HG03175 (cell line): Measurements from ENCODE around the gene RAP1A.
A peak's percentile ranks its signal among the peaks of the same experiment; 100 is the strongest.
"Not testable (repeated sequence)": the region's sequence is repeated elsewhere in the genome, so short reads cannot be mapped to it uniquely, and the experiment has no call there.

Experiments
- ATAC-seq: cut with Tn5 transposase; IDR thresholded peaks from one replicate; pipeline ENCODE4 v1.9.1; 2021; ENCODE audit warnings: mild to moderate bottlenecking, moderate library complexity; ENCODE audit not compliant: unreplicated experiment

The RAP1A gene

DNA sequence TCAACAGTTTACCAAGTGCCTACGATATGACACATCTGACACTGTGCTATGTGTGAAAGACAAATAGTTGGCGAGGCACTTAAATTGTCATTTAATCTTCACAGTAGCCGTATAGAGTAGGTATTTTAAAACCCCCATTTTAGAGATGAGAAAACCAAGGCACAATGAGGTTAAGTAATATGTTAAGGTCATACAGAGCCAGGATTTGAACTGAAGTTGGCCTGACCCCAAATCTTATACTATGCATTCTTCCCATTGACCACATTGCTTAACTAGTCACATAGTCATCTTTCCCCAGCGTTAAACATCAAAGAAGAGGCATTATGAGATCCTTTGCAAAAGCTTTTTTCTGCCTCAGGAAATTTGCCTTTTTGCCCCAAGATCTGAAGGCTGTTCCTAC is 115.7 kb downstream of the RAP1A start:
- no peak for ATAC-seq

DNA sequence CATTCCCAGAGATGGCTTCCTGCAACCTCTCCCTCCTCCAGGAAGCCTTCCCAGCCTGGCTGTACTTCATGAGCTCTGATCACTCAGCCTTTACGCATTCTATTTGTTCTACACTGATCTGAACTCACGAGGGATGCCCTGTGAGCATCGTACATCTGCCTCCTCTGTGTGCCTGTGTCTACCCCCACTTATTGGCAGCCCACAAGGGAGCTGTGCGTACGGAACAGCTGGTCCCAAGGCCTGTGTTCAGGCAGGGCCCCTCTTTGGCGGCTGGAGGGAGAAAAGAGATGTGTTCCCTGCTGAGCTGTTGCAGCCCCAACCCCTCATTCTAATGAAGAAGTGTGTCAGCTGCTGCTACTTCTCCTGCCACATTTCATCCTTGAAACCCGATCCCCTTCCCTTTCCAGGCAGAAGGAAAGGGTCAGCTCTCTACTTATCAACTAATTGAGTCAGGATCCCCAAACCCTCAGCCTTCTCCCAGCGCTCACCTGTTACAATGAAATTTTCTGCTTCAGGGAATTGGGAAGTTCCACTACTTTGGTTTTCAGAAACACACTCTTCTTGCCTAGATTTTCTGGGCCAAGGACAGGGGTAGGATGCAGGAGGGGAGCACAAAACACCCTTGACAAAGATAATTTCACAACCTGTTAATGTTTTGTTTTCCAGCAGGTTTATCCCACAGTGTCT is 116.4 kb downstream of the RAP1A start:
- no peak for ATAC-seq

DNA sequence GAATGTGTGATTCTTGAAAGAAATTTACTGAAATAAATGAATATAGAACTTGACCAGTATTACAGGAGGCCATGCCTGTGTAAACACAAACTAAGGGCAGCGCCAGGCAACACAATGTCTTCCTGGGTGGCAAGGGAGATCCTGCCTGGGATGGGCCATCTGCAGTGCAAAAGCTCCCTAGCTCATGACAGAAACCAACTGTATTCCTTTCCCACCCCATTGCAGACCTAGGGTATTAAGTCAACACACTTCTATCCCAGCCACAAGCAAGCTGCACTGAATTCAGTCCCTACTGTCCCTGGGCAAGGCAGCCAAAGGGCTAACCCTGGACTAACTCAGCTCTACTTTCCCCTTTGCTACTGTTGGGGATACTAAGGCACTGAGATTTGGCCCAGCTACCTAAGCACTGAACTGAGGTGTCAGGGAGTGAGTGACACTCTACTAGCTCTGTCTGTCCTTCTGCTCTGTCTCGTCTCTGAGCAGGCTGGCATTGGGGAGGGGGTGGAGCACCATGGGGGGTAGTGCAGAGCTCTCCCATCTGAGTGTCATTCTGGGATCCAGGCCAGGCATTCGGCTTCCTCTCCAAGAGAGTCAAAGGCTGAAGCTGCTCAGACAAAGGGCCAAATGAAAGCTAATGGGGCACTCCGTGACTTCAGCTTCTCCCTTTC is 117.1 kb downstream of the RAP1A start:
- no peak for ATAC-seq

DNA sequence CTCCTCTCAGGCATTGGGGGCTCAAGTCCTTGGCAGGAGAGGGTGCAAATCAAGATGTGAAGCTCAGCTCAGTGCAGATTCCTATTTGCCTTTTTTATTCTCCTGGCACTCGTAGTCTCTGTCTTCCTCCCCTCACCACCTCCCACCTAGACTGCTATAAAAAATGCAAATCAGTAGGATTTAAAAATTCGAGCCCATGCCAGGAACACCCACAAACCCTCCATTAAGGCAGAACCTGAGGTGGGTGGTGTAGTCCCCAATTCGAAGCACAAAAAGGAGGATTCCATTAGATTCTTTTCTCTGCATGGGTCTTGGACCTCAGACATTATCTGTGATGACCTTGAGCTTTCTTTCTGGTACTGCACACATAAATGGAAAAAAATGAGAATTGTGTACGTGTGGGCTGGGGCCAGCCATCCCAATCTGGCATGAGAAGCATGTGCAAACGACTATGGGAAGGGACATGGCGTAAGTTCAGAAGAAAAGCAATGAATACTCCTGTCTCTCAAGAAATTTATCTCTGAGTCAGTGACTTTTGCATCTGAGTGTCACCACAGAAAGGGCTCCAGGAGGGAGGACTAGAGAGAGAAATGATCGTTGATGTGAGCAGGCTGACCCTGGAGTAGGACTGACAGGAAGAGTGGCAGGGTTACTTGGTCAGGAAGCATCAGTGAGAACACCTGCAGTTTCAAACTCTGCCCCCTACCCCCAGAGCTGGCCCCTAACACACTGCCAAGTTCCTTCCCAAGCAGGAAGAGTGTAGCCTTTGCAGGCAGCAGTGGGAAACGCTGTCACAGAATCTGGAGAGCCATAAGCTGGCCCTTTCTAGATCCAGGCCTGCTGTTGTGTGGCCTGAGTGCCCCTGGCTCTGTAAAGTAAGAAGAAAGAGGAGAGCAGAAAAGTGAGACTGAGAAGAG is 117.9 kb downstream of the RAP1A start:
- ATAC-seq, result no peak

DNA sequence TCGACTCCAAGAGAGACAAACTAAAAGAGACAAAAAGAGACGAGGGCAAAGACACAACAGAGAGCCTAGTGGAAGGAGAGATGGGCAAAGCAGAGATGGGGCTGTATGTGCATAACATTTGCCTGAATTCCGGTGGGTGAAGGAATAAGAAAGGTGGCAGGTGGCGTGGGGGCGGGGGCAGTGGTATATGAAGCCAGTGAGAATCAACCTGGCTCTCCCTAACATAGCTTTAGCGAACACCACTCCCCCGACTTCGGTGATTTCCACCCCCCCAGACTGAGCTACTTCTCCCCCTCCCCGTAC is 118.5 kb downstream of the RAP1A start:
- ATAC-seq, result no peak

DNA sequence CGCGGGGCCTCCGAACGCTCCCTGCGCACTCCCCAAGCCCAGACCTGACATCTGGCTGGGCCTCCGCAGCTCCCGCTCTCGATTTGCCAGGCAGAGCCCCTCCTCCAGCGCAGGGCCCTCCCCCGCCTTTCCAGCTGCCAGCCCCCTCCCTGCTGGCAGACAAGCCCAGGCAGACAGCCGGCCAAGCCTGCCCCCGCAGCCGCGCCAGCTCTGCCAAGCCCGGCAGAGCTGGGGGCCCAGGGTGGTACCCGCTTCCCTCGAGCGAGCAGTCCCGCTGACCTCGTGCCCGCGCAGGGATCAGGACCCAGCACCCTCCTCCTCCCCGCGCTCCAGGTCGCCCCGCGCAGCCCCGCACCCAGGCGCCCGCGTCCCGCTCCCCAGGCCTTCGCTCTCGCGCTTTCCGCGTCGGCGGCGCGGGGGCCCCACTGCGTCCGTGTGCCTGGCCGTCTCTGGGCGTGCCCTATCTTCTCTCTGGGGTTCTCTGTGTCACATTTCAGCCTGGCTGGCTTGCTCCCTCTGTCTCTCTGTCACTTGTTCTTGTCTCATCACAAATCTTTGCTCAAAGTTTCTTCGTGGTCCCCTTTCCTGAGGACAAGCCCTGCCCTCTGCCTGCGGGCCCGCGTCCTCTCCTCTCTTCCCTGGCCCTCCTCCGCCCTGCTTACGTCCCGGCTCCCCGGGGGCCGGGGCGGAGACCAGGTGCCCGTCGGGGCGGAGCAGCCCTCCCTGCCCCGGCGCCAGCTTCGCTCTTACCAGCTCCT is 119.0 kb downstream of the RAP1A start:
- ATAC-seq, result peak; percentile 41

DNA sequence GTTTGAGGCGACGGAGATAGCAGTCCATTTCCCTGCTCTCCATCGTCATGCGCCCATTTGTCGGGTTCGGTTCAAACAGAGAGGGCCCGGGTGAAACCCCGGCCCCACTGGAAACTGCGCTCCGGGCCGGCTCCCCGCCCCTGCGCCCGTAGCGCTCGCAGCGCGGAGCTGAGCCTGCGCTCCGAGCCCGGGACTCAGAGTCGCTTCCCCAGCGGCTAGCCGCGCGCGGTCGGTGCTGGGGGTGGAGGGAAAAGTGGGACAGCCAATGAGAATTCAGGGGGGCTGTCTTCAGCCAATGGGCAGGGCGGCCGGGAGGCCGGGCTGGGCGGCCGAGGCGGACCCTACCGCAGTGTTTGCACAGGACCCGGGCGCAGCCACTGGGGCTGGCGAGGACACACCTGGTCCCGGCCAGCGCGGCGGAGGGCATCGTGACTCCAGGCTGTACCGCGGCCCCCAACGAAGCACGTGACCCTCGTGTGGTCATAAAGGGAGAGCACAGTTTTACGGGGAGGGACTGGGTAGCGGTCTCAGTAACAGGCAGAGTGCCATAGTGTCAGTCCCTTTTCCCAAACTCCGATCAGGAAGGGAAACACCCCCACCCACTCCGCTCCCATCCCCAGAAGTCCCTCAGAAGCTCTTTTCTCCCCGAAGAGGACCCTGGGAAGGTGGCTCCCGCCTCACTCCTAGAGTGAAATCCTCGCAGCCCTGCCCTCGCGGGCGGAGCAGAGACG is 119.8 kb downstream of the RAP1A start, which contains the start of gene INKA2:
Gene INKA2, minus strand, starts transcription at position 202 of the 731 bp plus-strand sequence. Its CDS starts 153 bp downstream, at position 49.
- ATAC-seq, result peak; percentile 81

DNA sequence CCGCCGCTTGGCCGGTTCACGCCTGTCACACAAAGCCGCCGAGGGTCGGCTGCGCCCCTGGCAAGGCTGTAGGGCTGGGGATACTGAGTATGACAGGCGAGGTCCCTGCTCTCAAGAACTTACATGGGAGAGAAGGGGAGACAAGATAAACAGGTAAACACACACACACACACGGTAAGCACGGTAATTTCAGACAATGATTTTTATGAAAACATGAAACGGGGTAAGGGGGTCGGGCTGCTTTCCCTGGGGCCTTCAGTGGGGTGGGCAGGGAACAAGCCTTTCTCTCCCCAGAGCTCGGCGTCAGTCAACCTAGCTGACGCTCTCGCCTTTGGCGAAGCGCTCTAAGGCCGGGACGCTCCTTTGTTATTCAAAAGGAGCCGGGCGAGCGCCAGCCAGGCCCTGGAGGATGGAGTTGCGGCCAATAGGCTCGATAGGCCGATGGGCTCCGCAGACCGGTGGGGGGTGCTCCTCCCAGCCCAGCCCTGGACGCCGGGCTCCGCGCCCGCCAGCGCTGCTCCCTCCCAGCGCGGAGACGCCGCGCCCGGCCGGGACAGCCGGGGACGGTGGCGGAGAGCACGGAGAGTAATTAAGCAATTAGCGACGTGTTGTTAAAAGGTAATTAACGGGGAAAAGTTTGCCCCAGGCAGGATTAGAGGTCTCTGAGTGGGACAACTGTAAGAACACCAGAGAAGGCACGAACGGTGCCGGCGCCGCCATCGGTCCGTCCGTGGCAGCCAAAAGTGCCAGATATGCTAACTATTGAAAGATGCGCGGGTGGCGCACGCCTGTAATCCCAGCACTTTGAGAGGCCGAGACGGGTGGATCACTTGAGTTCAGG is 120.6 kb downstream of the RAP1A start:
- no peak for ATAC-seq

DNA sequence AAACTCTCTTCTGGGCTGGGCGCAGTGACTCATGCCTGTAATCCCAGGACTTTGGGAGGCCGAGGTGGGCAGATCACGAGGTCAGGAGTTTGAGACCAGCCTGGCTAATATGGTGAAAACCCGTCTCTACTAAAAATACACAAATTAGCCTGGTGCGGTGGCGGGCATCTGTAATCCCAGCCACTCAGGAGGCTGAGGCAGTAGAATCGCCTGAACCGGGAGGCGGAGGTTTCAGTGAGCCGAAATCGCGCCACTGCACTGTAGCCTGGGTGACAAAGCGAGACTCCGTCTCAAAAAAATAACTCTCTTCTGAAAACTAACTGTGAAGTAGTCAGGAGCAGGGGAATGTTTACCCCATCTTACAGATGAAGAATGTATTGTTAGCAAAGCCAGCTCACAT is 122.7 kb downstream of the RAP1A start:
- ATAC-seq, result not testable (repeated sequence)

DNA sequence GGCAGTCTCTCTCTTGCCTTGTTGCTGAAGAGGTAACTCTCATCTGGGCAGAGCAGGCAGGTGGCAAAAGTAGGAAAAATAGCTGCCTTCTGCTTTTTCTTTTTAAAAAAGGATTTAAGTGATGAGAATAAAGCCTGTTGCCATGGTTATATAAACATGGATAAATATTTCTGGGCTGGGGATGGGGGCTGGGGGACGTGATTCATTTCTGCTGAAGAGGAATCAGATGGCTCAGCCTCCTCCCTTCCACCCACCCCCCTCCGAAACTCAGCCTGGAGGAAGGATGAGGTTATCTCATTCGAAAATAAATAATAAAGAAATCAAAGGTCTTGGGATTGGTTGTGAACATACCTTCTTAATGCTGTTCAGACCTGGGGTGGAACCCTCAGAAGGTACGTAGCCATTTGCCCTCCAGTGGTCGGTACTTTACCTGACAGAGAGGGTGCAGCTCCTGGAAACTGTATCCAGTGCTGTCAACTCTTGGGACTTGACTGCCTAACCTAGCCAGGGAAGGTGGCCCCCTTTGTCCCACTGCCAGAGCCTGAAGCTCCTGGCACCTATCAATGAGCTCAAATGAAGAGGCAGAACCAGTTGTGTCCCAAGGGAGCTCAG is 123.5 kb downstream of the RAP1A start:
- ATAC-seq, result no peak

DNA sequence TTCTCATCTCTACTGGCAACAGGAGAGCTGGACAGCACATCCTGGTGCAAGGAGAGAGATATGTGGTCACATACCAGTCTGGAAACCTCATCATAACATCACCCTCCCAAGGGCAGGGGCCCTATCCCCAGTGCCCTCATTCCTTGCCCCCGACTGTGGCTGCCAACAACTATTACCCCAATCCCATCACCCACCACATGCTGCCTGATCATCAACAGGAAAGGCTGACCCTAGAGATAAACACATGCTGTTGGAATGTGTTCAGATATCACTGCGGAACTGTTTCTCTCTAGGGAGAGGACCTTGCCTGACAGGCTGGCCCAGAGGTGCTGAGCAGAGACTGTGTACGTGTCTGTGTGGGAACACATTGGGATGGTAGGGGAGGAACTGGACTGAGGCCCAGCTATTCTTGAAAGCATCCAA is 124.1 kb downstream of the RAP1A start:
- ATAC-seq, result no peak

DNA sequence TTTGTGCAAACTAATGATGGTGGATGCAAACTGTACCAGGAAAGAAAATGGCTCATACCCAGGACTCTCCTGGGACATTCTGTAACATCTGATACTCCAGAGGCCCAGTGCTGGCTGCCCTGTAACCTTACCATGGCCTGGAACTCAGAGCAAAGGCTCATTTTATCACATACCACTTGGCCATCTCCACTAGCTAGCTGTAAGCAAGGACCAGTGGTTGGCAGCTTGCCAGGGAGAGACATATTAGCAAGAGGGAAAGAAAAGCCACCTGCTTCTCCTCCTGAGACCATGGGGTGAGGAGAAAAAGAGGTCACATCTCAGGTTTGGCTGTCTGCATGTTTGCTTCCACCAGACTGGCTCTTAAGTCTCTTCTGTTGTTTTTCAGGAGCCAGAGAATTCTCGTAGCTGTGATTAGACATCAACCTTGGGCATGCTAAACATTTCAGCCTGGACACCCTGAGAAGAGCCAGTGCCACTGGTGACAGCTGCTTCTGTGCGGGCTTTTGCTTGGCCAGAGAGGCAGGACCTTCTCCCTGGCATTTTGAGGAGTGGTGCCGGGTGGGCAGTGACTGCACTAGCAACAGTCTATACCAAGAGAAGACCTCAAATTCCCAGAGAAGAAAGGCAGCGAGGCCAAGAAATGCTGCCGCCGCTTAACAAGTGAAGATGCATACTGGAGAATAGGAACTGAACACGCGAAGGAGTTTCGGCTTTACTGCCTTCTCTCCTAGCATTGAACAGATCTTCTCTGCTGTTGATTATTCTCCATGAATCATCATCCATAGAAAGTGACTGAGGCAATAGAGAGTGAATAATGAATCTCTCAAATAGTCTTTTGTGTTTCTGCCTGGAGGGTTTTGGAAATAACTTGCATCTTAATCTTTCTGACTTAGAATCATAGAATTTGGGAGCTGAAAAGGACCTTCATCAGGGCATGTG is 126.4 kb downstream of the RAP1A start:
- ATAC-seq, result no peak

DNA sequence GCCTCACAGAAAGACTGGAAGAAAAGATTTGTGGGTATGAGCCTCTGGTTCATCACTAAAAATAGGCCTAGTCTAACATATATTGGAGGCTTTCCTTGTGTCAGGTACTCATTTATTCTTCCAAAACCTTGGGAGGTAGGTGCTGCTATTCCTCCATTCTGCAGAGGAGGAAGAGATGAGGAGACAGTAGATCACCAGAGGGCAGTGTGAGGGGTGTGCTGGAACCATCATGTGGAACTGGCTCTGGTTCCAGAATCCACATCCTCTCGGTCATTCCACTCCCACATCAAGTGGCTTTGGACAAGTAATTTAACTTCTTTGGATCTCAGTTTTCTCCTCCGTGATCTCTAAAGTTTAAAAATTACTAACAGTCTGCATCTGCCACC is 127.0 kb downstream of the RAP1A start:
- ATAC-seq, result no peak

DNA sequence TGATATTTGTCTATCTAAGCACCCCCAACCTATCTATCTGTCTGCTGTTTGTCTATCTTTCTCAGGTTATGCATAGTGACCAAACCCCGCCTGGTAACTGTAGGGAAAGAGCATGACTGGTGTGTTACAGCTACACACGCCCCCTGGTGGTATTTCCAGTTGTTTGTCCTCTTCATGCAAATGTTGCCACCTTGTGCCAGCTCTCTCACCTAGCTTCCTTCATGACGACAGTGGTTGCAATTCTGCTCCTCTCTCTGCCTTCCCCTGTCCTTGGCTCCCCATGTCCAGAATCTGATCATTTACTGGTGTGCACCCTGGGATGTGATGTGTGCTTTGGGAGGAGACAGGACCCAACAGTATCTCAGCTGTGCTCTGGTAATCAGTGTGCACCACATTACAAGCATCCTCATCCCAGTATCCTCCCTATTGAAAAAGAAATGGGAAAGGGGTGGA is 127.7 kb downstream of the RAP1A start:
- no peak for ATAC-seq

DNA sequence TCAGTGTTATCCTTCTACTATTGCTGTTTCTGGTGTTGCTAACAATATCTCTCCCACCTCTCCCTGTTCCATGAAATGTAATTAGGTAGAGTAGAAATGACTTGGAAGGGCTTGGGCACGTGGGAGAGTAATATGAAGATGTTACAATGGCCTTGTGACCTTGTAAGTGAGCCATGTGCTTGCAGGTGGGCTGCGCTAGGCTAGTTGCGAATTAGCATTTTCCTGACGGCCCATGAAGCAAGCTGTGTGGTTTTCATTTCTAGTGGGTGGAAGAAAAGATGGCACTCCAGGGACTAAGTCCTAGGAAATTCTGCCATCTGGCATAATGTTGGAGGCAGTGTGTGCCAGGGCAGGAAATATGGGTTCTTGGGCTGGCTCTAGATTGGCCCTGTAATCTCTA is 128.4 kb downstream of the RAP1A start:
- no peak for ATAC-seq

DNA sequence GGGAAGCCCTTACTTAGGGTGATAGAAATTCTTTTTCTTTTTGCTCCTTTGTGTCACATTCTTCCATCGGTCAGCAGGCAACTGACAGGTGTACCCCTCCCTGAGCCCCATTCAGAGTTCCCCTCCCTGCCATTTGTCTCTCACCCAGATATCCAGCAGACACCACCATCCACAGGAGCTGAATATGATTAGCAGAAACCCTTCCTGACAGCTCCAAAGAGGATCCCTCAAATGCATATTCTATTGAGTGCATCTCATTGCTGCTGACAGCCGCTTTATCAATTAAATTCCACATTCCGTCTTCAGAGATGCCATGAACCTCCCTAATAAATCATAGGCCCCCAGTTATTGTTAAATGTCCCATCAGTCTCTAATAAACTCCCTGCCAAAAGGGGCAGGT is 130.0 kb downstream of the RAP1A start:
- no peak for ATAC-seq

DNA sequence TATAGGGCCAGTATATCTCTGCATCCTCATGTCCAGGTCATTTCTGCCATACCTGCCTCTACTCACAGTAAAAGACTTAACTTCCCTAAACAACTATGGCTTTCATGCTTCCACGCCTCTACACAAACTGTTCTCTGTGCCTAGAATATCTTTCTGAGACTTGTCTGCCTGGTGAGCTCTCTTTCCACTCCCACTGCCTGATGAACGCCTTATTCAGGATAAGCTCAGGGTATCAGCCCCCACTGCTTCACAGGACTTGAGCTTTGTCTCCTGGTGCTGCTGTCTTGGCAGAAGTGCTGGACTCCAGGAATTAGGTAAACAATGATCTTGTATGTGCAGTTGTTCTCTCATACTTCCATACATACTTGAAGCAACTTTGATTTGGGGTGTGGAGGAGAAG is 131.3 kb downstream of the RAP1A start:
- ATAC-seq, result no peak
